ENCODE results near the gene PHETA1.

PHETA1 gene

GRCh38 chr12:111412830-111413441 is 44.0 kb upstream of the PHETA1 start:
- H3K9me2 ChIP-seq (replicated peaks; ENCODE audit: control insufficient read depth, low read length): no peaks in the 10 kb centered on the region
- peaks cover 45% of the 10 kb centered on the region for H3K4me1 ChIP-seq (ENCODE audit: control insufficient read depth, low read length)
- H3F3A ChIP-seq (ENCODE audit: control insufficient read depth, insufficient read depth): no peaks in the 10 kb centered on the region
- H3K36me3 ChIP-seq (ENCODE audit: control insufficient read depth, low read length): 0 out of 2 replicates have a peak, but pooled peaks cover 2% of the 10 kb centered on the region
- peaks cover 89% of the 10 kb centered on the region for H3K79me2 ChIP-seq (ENCODE audit: control insufficient read depth, low read length)
- peaks cover 37% of the 10 kb centered on the region for H4K20me1 ChIP-seq (ENCODE audit: control insufficient read depth, insufficient read depth, low read depth, low read length)
- no peak overlapping the region for H3K27ac ChIP-seq (ENCODE audit: low read depth, low read length)
- H3K27me3 ChIP-seq (ENCODE audit: control insufficient read depth, low read length): no peaks in the 10 kb centered on the region
- H3K4me2 ChIP-seq (ENCODE audit: low read length): no peak overlapping the region
- H3K4me3 ChIP-seq (ENCODE audit: low read length): no peak overlapping the region
- H3K9me3 ChIP-seq (ENCODE audit: control insufficient read depth, insufficient read depth, low read length): no peaks in the 10 kb centered on the region
- no peak for TF ChIP-seq EZH2phosphoT487 (IDR thresholded peaks at IDR 0.05; ENCODE audit: borderline replicate concordance, low read length)
- TF ChIP-seq, protein P1, sequence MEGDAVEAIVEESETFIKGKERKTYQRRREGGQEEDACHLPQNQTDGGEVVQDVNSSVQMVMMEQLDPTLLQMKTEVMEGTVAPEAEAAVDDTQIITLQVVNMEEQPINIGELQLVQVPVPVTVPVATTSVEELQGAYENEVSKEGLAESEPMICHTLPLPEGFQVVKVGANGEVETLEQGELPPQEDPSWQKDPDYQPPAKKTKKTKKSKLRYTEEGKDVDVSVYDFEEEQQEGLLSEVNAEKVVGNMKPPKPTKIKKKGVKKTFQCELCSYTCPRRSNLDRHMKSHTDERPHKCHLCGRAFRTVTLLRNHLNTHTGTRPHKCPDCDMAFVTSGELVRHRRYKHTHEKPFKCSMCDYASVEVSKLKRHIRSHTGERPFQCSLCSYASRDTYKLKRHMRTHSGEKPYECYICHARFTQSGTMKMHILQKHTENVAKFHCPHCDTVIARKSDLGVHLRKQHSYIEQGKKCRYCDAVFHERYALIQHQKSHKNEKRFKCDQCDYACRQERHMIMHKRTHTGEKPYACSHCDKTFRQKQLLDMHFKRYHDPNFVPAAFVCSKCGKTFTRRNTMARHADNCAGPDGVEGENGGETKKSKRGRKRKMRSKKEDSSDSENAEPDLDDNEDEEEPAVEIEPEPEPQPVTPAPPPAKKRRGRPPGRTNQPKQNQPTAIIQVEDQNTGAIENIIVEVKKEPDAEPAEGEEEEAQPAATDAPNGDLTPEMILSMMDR (IDR thresholded peaks at IDR 0.05; ENCODE audit: low read depth, low read length, poor library complexity, severe bottlenecking): no peak

DNA sequence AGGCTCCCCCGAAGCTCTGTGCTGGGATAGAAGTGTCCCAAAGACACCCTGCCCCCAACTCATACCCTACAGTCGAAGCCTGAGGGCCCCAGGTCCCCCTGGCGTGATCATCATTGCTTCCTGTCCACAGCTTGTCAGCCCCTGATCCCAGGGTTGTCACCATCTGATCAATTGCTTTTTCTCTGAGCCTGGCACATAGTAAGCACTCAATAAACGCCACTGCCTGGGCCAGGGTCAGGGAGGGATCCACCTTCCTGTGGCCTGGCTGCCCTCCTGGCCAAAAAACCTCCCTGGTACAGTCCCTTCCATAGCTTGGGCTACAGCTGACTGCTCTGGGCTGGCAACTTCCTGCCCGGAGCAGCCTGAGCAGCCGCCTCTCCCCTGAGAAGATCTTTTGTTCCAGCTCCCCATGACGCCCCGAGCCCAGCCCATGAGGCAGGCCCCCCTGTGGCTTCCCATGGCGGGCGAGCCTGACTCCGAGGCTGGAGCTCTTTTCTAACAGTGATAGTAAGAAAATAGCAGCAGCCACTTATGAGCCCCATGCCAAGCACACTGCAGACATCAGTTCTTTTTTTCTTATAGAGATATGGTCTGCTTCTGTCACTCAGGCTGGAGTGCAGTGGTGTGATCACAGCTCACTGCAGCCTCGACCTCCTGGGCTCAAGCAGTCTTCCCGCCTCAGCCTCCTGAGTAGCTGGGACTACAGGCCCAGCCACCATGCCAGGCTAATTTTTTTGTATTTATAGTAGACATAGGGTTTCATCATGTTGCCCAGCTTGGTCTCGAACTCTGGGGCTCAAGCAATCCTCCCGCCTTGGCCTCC is 43.3 kb upstream of the PHETA1 start:
- peaks cover 52% of the 10 kb centered on the region for H3K4me1 ChIP-seq (ENCODE audit: control insufficient read depth, low read length)

DNA sequence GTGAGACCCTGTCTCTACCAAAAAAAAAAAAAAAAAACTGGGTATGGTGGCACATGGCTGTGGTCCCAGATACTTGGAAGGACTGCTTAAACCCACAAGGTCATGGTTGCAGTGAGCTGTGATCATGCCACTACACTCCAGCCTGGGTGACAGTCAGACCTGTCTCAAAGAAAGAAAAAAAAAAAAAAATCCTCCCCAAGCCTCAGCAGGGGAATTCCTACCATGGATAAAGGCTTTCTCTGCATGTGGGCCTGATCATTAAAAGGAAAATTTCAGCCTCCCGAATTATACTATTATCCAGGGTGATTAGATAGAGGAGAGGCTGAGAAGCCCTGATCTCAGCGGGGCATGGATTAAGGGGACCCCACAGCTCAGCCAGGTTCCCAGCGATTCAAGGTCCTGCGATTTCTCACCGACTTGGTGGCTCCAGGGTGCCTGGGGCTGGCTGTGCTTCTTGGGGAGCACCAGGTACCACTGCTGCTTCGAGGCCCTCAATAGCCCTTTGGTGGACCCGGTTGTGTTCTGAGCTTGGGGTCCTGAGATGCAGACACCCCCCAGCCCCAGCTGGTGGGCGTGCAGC is 42.4 kb upstream of the PHETA1 start:
- Histone ChIP-seq H3K9me2 (replicated peaks; ENCODE audit: control insufficient read depth, low read length) (no peaks in the 10 kb centered on the region), H3F3A (ENCODE audit: control insufficient read depth, insufficient read depth) (peaks cover 3% of the 10 kb centered on the region; the same call in 1 of the 2 replicates), H3K27ac (ENCODE audit: low read depth, low read length) (no peak overlapping the region), H3K9me3 (ENCODE audit: control insufficient read depth, insufficient read depth, low read length) (no peaks in the 10 kb centered on the region), H4K20me1 (ENCODE audit: control insufficient read depth, insufficient read depth, low read depth, low read length) (peaks cover 47% of the 10 kb centered on the region), H3K4me2 (ENCODE audit: low read length) (no peak overlapping the region), H3K27me3 (ENCODE audit: control insufficient read depth, low read length) (no peaks in the 10 kb centered on the region), H3K4me3 (ENCODE audit: low read length) (no peak overlapping the region), H3K4me1 (ENCODE audit: control insufficient read depth, low read length) (peaks cover 59% of the 10 kb centered on the region), H3K79me2 (ENCODE audit: control insufficient read depth, low read length) (peaks cover 93% of the 10 kb centered on the region), H3K36me3 (ENCODE audit: control insufficient read depth, low read length) (peaks cover 9% of the 10 kb centered on the region; the same call in 1 of the 2 replicates)
- TF ChIP-seq EZH2phosphoT487 (IDR thresholded peaks at IDR 0.05; ENCODE audit: borderline replicate concordance, low read length): no peak
- TF ChIP-seq, protein P1 (IDR thresholded peaks at IDR 0.05; ENCODE audit: low read depth, low read length, poor library complexity, severe bottlenecking): no peak

More for the DNA sequence above, 43.3 kb upstream of the PHETA1 start:
- no peaks in the 10 kb centered on the region for H3K27me3 ChIP-seq (ENCODE audit: control insufficient read depth, low read length)
- H4K20me1 ChIP-seq (ENCODE audit: control insufficient read depth, insufficient read depth, low read depth, low read length): peaks cover 45% of the 10 kb centered on the region
- no peak for TF ChIP-seq EZH2phosphoT487 (IDR thresholded peaks at IDR 0.05; ENCODE audit: borderline replicate concordance, low read length)
- TF ChIP-seq, protein P1 (IDR thresholded peaks at IDR 0.05; ENCODE audit: low read depth, low read length, poor library complexity, severe bottlenecking): no peak
- no peaks in the 10 kb centered on the region for H3K9me3 ChIP-seq (ENCODE audit: control insufficient read depth, insufficient read depth, low read length)
- no peak overlapping the region for H3K4me3 ChIP-seq (ENCODE audit: low read length)
- H3K36me3 ChIP-seq (ENCODE audit: control insufficient read depth, low read length): 0 out of 2 replicates have a peak, but pooled peaks cover 2% of the 10 kb centered on the region
- H3K79me2 ChIP-seq (ENCODE audit: control insufficient read depth, low read length): peaks cover 91% of the 10 kb centered on the region
- no peaks in the 10 kb centered on the region for H3K9me2 ChIP-seq (replicated peaks; ENCODE audit: control insufficient read depth, low read length)
- no peak overlapping the region for H3K27ac ChIP-seq (ENCODE audit: low read depth, low read length)
- H3K4me2 ChIP-seq (ENCODE audit: low read length): no peak overlapping the region
- H3F3A ChIP-seq (ENCODE audit: control insufficient read depth, insufficient read depth): no peaks in the 10 kb centered on the region; the same call in 1 of the 2 replicates
